Measurements from ENCODE around the gene RABGGTA.

GRCh38 chr14:24310646-24311604, 39.5 kb upstream of the RABGGTA start, which contains the start of gene LTB4R:
- TF ChIP-seq CTCF (IDR thresholded peaks at IDR 0.05; ENCODE audit: low read depth, low read length, poor library complexity, severe bottlenecking), result no peak
- TF ChIP-seq EZH2phosphoT487 (IDR thresholded peaks at IDR 0.05; ENCODE audit: borderline replicate concordance, low read length), result no peak
